Measurements from ENCODE around the gene CENPF.
"Not testable (repeated sequence)": the region's sequence is repeated elsewhere in the genome, so short reads cannot be mapped to it uniquely, and the experiment has no call there.

The CENPF gene

GRCh38 chr1:214571281-214571680 is 31.7 kb upstream of the CENPF start:
- Histone ChIP-seq H3K9me3 (ENCODE audit: low read length) (peaks cover 2% of the 10 kb centered on the region; the same call in 1 of the 2 replicates), H3K9me2 (ENCODE audit: low read depth, low read length) (no peaks in the 10 kb centered on the region), H3K27me3 (ENCODE audit: insufficient read depth, low read length) (no peaks in the 10 kb centered on the region), H3K9ac (ENCODE audit: low read length) (no peak overlapping the region), H2AFZ (ENCODE audit: low read length) (no peak overlapping the region), H3F3A (ENCODE audit: insufficient read depth, low read length) (no peaks in the 10 kb centered on the region), H3K36me3 (ENCODE audit: insufficient read depth, low read length) (no peaks in the 10 kb centered on the region), H3K27ac (ENCODE audit: low read depth, low read length, poor library complexity, severe bottlenecking) (no peak overlapping the region), H3K79me2 (ENCODE audit: insufficient read depth, low read length) (no peaks in the 10 kb centered on the region), H3K4me2 (ENCODE audit: low read length) (no peak overlapping the region), H4K20me1 (ENCODE audit: insufficient read depth, low read length) (no peaks in the 10 kb centered on the region), H3K4me1 (ENCODE audit: insufficient read depth, low read length, severe bottlenecking) (no peaks in the 10 kb centered on the region), H3K4me3 (ENCODE audit: low read depth, low read length, poor library complexity, severe bottlenecking) (no peak overlapping the region)
- TF ChIP-seq EZH2 (IDR thresholded peaks at IDR 0.05; ENCODE audit: borderline replicate concordance, low read length) (no peak), CTCF (IDR thresholded peaks at IDR 0.05; ENCODE audit: low read length) (no peak)

GRCh38 chr1:214573386-214574318 is 29.3 kb upstream of the CENPF start:
- H3K79me2 ChIP-seq (ENCODE audit: insufficient read depth, low read length), result no peaks in the 10 kb centered on the region
- no peaks in the 10 kb centered on the region for H3K27me3 ChIP-seq (ENCODE audit: insufficient read depth, low read length)
- no peaks in the 10 kb centered on the region for H4K20me1 ChIP-seq (ENCODE audit: insufficient read depth, low read length)
- H3K4me3 ChIP-seq (ENCODE audit: low read depth, low read length, poor library complexity, severe bottlenecking), result no peak overlapping the region
- TF ChIP-seq EZH2 (IDR thresholded peaks at IDR 0.05; ENCODE audit: borderline replicate concordance, low read length), result no peak
- no peak for TF ChIP-seq CTCF (IDR thresholded peaks at IDR 0.05; ENCODE audit: low read length)
- no peak overlapping the region for H2AFZ ChIP-seq (ENCODE audit: low read length)
- H3K36me3 ChIP-seq (ENCODE audit: insufficient read depth, low read length), result no peaks in the 10 kb centered on the region
- H3K4me1 ChIP-seq (ENCODE audit: insufficient read depth, low read length, severe bottlenecking), result no peaks in the 10 kb centered on the region
- peaks cover 3% of the 10 kb centered on the region; the same call in 1 of the 2 replicates for H3K9me3 ChIP-seq (ENCODE audit: low read length)
- H3K9ac ChIP-seq (ENCODE audit: low read length), result no peak overlapping the region
- no peaks in the 10 kb centered on the region for H3F3A ChIP-seq (ENCODE audit: insufficient read depth, low read length)
- no peak overlapping the region for H3K4me2 ChIP-seq (ENCODE audit: low read length)
- no peak overlapping the region for H3K27ac ChIP-seq (ENCODE audit: low read depth, low read length, poor library complexity, severe bottlenecking)
- H3K9me2 ChIP-seq (ENCODE audit: low read depth, low read length), result no peaks in the 10 kb centered on the region

- H3K4me3 ChIP-seq (ENCODE audit: low read depth, low read length, poor library complexity, severe bottlenecking), result no peak overlapping the region
- H3K9me3 ChIP-seq (ENCODE audit: low read length), result peaks cover 3% of the 10 kb centered on the region; the same call in 1 of the 2 replicates
- H3K4me1 ChIP-seq (ENCODE audit: insufficient read depth, low read length, severe bottlenecking), result no peaks in the 10 kb centered on the region
- H3K36me3 ChIP-seq (ENCODE audit: insufficient read depth, low read length), result no peaks in the 10 kb centered on the region
- TF ChIP-seq CTCF (IDR thresholded peaks at IDR 0.05; ENCODE audit: low read length) (no peak), EZH2 (IDR thresholded peaks at IDR 0.05; ENCODE audit: borderline replicate concordance, low read length) (no peak)
- no peak overlapping the region for H3K4me2 ChIP-seq (ENCODE audit: low read length)
- no peak overlapping the region for H3K9ac ChIP-seq (ENCODE audit: low read length)
- no peaks in the 10 kb centered on the region for H4K20me1 ChIP-seq (ENCODE audit: insufficient read depth, low read length)
- no peaks in the 10 kb centered on the region for H3F3A ChIP-seq (ENCODE audit: insufficient read depth, low read length)
- no peaks in the 10 kb centered on the region for H3K27me3 ChIP-seq (ENCODE audit: insufficient read depth, low read length)
- H3K27ac ChIP-seq (ENCODE audit: low read depth, low read length, poor library complexity, severe bottlenecking), result no peak overlapping the region
- H3K9me2 ChIP-seq (ENCODE audit: low read depth, low read length), result no peaks in the 10 kb centered on the region
- H3K79me2 ChIP-seq (ENCODE audit: insufficient read depth, low read length), result no peaks in the 10 kb centered on the region
- no peak overlapping the region for H2AFZ ChIP-seq (ENCODE audit: low read length)
Measured at GRCh38 chr1:214574598-214575411, 28.2 kb upstream of the CENPF start.

GRCh38 chr1:214576120-214576519 is 26.9 kb upstream of the CENPF start:
- not testable (repeated sequence) for H3K27ac ChIP-seq (ENCODE audit: low read depth, low read length, poor library complexity, severe bottlenecking); H3K9me3 ChIP-seq (ENCODE audit: low read length); H3K36me3 ChIP-seq (ENCODE audit: insufficient read depth, low read length); H4K20me1 ChIP-seq (ENCODE audit: insufficient read depth, low read length); H3K4me3 ChIP-seq (ENCODE audit: low read depth, low read length, poor library complexity, severe bottlenecking); H3K79me2 ChIP-seq (ENCODE audit: insufficient read depth, low read length); H3K9ac ChIP-seq (ENCODE audit: low read length); H3F3A ChIP-seq (ENCODE audit: insufficient read depth, low read length); H3K9me2 ChIP-seq (ENCODE audit: low read depth, low read length); H3K27me3 ChIP-seq (ENCODE audit: insufficient read depth, low read length); H3K4me1 ChIP-seq (ENCODE audit: insufficient read depth, low read length, severe bottlenecking); H2AFZ ChIP-seq (ENCODE audit: low read length); H3K4me2 ChIP-seq (ENCODE audit: low read length)

All from OCI-LY1 (cell line).